ENCODE measurements around the gene TPGS1.

Gene TPGS1

DNA sequence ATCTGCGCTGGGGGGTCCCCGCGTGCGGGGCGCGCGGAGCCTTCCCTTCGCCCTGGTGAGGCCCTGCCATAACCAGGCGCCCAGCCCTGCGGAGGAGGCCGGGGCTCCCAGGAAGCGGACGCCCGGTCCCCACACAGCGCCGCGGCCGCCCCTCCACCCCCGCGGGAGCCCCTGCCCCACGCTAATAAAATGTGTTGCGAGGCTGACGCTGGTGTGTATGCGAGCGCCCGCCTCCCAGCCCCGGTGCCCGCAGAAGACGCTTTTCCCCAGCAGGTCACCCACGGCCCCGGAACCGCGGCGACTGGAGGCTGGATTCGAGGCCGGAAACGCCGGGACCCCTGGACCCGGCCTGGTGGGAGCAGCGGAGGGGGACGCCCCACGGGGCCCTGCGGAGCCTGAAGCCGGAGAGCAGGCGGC, 12.2 kb downstream of the TPGS1 start:
- DNase-seq (ENCODE audit: low read depth) = no peak
- TF ChIP-seq, protein P1, sequence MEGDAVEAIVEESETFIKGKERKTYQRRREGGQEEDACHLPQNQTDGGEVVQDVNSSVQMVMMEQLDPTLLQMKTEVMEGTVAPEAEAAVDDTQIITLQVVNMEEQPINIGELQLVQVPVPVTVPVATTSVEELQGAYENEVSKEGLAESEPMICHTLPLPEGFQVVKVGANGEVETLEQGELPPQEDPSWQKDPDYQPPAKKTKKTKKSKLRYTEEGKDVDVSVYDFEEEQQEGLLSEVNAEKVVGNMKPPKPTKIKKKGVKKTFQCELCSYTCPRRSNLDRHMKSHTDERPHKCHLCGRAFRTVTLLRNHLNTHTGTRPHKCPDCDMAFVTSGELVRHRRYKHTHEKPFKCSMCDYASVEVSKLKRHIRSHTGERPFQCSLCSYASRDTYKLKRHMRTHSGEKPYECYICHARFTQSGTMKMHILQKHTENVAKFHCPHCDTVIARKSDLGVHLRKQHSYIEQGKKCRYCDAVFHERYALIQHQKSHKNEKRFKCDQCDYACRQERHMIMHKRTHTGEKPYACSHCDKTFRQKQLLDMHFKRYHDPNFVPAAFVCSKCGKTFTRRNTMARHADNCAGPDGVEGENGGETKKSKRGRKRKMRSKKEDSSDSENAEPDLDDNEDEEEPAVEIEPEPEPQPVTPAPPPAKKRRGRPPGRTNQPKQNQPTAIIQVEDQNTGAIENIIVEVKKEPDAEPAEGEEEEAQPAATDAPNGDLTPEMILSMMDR (IDR thresholded peaks at IDR 0.05; ENCODE audit: low read depth, low read length) = no peak
- TF ChIP-seq POLR2A (IDR thresholded peaks at IDR 0.05; ENCODE audit: extremely low read depth, insufficient read length) = no peak
- TF ChIP-seq, protein P2, sequence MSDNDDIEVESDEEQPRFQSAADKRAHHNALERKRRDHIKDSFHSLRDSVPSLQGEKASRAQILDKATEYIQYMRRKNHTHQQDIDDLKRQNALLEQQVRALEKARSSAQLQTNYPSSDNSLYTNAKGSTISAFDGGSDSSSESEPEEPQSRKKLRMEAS (IDR thresholded peaks at IDR 0.05; ENCODE audit: low read depth, low read length) = no peak
- TF ChIP-seq MYC (IDR thresholded peaks at IDR 0.05; ENCODE audit: low read depth, low read length) = no peak
- no peak overlapping the region for H3K4me3 ChIP-seq (ENCODE audit: low read depth, low read length)

DNA sequence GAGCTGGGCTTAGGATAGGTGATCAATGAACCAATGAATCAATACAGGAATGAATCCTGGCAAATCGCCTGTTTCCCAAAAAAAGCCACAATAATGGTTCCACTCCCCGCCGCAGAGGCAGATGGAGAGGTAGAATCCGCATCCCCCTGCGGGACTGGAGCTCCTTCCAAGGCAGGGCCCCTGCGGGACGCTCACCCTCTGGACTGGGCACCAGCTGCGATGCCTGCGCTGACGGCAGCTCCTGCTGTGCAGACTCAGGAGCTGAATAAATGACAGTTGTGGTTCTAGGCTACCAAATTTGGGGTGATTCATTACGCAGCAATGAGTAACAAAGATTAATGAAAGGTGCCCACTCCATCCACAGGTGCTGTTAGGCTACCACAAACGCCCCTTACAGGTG, 15.4 kb downstream of the TPGS1 start:
- DNase-seq (ENCODE audit: low read depth) = no peak
- no peak overlapping the region for H3K4me3 ChIP-seq (ENCODE audit: low read depth, low read length)

DNA sequence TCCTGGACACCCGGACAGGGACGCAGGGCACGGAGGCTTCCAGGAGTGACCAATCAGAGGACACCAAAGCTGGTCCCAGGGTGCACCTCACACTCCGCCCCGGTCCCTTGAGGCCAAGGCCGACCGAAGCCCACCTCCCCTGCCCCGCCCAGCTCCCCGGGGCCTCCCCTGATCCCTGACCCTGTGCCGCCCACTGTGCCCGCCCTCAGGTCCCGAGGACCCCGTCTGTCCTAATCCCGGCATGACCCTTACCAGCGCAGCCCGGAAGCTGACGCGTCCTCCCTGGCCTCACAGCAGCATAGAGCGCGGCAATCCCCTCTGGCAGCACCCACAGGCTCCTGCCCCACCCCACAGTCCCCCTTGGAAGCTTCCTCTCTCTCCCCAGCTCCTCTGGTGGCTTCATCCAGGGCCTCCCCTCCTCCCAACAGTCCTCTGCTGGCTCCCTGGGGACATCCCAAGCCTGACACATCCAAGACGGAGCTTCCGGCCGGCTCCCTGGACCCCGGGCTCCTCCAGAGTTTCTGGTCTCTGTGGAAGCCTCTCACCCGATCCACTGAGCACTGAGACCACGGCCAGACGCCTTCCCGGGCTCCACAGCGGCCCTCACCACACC, 16.9 kb downstream of the TPGS1 start:
- peak; percentile 59 for DNase-seq (ENCODE audit: low read depth)
- H3K4me3 ChIP-seq (ENCODE audit: low read depth, low read length) = no peak overlapping the region
- TF ChIP-seq POLR2A (IDR thresholded peaks at IDR 0.05; ENCODE audit: extremely low read depth, insufficient read length) = no peak

More for the DNA sequence above, 15.4 kb downstream of the TPGS1 start:
- TF ChIP-seq, protein P2 (IDR thresholded peaks at IDR 0.05; ENCODE audit: low read depth, low read length) = no peak
- TF ChIP-seq, protein P1 (IDR thresholded peaks at IDR 0.05; ENCODE audit: low read depth, low read length) = no peak
- no peak for TF ChIP-seq MYC (IDR thresholded peaks at IDR 0.05; ENCODE audit: low read depth, low read length)
- TF ChIP-seq POLR2A (IDR thresholded peaks at IDR 0.05; ENCODE audit: extremely low read depth, insufficient read length) = no peak

DNA sequence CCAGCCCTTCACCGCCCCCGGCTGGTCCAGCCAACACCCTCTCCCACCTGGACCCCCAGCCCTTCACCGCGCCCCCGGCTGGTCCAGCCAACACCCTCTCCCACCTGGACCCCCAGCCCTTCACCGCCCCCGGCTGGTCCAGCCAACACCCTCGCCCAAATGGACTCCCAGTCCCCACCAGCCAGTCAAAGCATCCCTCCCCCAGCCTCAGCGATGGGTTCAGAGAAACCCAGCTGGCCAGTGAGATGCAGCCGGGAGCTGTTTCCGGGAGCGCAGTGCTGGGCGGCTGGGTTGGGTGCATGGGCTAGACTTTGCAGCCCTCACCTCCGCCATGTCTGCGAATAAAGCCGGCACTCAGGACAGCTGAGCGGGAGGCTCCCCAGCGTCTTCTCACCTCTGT, 17.7 kb downstream of the TPGS1 start:
- TF ChIP-seq, protein P1 (IDR thresholded peaks at IDR 0.05; ENCODE audit: low read depth, low read length) = no peak
- no peak for TF ChIP-seq MYC (IDR thresholded peaks at IDR 0.05; ENCODE audit: low read depth, low read length)
- no peak overlapping the region for H3K4me3 ChIP-seq (ENCODE audit: low read depth, low read length)
- no peak for DNase-seq (ENCODE audit: low read depth)

DNA sequence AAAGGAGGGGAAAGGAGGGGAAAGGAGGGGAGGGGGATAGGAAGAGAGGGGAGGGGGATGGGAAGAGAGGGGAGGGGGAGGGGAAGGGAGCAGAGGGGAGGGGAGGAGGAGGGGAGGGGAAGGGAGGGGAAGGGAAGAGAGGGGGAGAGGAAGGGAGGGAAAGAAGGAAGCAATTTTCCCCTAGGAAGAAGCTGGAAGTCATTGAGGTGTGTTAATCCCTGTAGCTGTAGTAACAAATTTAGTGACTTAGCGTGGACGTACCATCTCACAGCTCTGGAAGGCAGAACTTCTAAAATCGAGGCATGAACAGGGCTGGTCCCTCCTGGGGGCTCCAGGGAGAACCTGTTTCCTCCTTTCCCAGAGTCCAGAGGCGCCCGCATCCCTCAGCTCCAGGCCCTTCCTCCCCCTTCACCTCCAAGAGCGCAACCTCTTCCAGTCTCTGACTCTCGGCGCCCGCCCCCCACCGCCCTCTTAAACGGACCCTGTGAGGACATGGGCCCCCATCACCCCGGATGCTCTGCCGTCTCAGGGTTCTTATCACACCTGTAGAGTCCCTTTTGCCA, 18.6 kb downstream of the TPGS1 start:
- TF ChIP-seq, protein P1 (IDR thresholded peaks at IDR 0.05; ENCODE audit: low read depth, low read length) = no peak
- no peak for TF ChIP-seq POLR2A (IDR thresholded peaks at IDR 0.05; ENCODE audit: extremely low read depth, insufficient read length)
- DNase-seq (ENCODE audit: low read depth) = no peak
- no peak overlapping the region for H3K4me3 ChIP-seq (ENCODE audit: low read depth, low read length)

DNA sequence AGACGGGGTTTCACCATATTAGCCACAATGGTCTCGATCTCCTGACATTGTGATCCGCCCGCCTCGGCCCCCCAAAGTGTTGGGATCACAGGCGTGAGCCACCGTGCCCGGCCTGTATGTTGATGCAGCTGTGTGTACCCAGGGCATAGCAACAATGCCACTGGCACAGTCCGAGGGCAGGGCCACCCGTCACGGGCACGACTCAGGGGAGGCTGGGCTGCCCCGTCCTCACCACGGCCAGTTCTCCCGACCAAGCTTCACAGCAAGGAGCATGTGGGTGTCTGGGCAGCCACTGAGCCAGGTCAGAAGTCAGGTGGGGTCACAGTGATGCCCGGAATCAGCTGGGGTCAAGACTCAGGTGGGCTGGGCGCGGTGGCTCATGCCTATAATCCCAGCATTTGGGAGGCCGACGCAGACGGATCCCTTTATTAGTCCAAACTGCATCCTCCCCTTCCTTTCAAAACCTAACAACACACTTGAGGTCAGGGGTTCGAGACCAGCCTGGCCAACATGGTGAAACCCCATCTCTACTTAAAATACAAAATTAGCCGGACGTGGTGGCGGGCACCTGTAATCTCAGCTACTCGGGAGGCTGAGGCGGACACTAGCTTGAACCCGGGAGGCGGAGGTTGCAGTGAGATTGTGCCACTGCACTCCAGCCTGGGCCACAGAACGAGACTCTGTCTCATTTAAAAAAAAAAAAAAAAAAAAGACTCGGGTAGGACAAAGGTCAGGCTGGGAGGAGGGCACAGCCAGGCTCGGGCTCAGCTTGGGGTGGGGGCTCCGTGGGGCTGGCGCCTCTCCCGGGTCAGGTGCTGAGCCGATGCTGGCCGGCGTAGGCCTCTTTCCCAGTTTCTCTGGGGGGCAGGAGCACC, 23.1 kb downstream of the TPGS1 start:
- TF ChIP-seq, protein P1 (IDR thresholded peaks at IDR 0.05; ENCODE audit: low read depth, low read length) = no peak
- no peak for TF ChIP-seq MYC (IDR thresholded peaks at IDR 0.05; ENCODE audit: low read depth, low read length)
- TF ChIP-seq, protein P2 (IDR thresholded peaks at IDR 0.05; ENCODE audit: low read depth, low read length) = no peak
- no peak for TF ChIP-seq POLR2A (IDR thresholded peaks at IDR 0.05; ENCODE audit: extremely low read depth, insufficient read length)
- DNase-seq (ENCODE audit: low read depth) = no peak
- peak overlapping the region; percentile 40 for H3K4me3 ChIP-seq (ENCODE audit: low read depth, low read length)
